Measurements from ENCODE around the gene CDC37. TPM values are rescaled to one million over a fixed set of nuclear protein-coding genes. Genes with fewer than 3 reads are reported as not detected.

The CDC37 gene
- total RNA-seq, 2 donors from 2014 or later: 128 to 286 TPM

- no peaks in the 10 kb centered on the region for H3K9me3 ChIP-seq
- H3K27ac ChIP-seq: no peak overlapping the region
- no peaks in the 10 kb centered on the region for H3K4me1 ChIP-seq
- TF ChIP-seq CTCF (IDR thresholded peaks at IDR 0.05): no peak
- H3K36me3 ChIP-seq: peaks cover 16% of the 10 kb centered on the region
- H3K9ac ChIP-seq (ENCODE audit: low read depth in 2 of 2, low read length in 2 of 2): no peak overlapping the region
- intact Hi-C loops (cut with DNase I): no loop called here
- no peak for DNase-seq
- no peak overlapping the region for H3K4me3 ChIP-seq
- no peaks in the 10 kb centered on the region for H3K27me3 ChIP-seq
Measured at GRCh38 chr19:10395436-10395835, 7.9 kb downstream of the CDC37 start.

GRCh38 chr19:10395003-10395402 lies 8.3 kb downstream of the CDC37 start:
- no peak overlapping the region for H3K27ac ChIP-seq
- H3K36me3 ChIP-seq: peaks cover 16% of the 10 kb centered on the region
- H3K9me3 ChIP-seq: no peaks in the 10 kb centered on the region
- no peak overlapping the region for H3K4me3 ChIP-seq
- TF ChIP-seq CTCF (IDR thresholded peaks at IDR 0.05): no peak
- H3K4me1 ChIP-seq: no peaks in the 10 kb centered on the region
- intact Hi-C loops (cut with DNase I): no loop called here
- DNase-seq: no peak
- H3K27me3 ChIP-seq: no peaks in the 10 kb centered on the region
- H3K9ac ChIP-seq (ENCODE audit: low read depth in 2 of 2, low read length in 2 of 2): no peak overlapping the region

GRCh38 chr19:10393137-10393536 lies 10.2 kb downstream of the CDC37 start:
- no peak for TF ChIP-seq CTCF (IDR thresholded peaks at IDR 0.05)
- no peak overlapping the region for H3K9ac ChIP-seq (ENCODE audit: low read depth in 2 of 2, low read length in 2 of 2)
- H3K27me3 ChIP-seq: no peaks in the 10 kb centered on the region
- intact Hi-C loops (cut with DNase I): no loop called here
- H3K9me3 ChIP-seq: no peaks in the 10 kb centered on the region
- no peak overlapping the region for H3K27ac ChIP-seq
- no peak overlapping the region for H3K4me3 ChIP-seq
- no peaks in the 10 kb centered on the region for H3K4me1 ChIP-seq
- no peak for DNase-seq
- H3K36me3 ChIP-seq: peaks cover 16% of the 10 kb centered on the region

GRCh38 chr19:10392120-10392519 lies 11.2 kb downstream of the CDC37 start:
- intact Hi-C loops (cut with DNase I): no loop called here

GRCh38 chr19:10390652-10391286 lies 12.6 kb downstream of the CDC37 start:
- no peak overlapping the region for H3K9ac ChIP-seq (ENCODE audit: low read depth in 2 of 2, low read length in 2 of 2)
- no peaks in the 10 kb centered on the region for H3K9me3 ChIP-seq
- no peaks in the 10 kb centered on the region for H3K4me1 ChIP-seq
- TF ChIP-seq CTCF (IDR thresholded peaks at IDR 0.05): peak; percentile 67
- H3K27ac ChIP-seq: no peak overlapping the region
- intact Hi-C loops (cut with DNase I): loop anchor here (1.0 kb wide), 1 partner anchor 121 kb away; no protein-coding TSS in a partner anchor
- H3K4me3 ChIP-seq: no peak overlapping the region
- no peaks in the 10 kb centered on the region for H3K27me3 ChIP-seq
- peak; percentile 80 for DNase-seq
- peaks cover 16% of the 10 kb centered on the region for H3K36me3 ChIP-seq

More at GRCh38 chr19:10392120-10392519, 11.2 kb downstream of the CDC37 start:
- H3K4me1 ChIP-seq: no peaks in the 10 kb centered on the region
- H3K27me3 ChIP-seq: no peaks in the 10 kb centered on the region
- peaks cover 16% of the 10 kb centered on the region for H3K36me3 ChIP-seq
- no peak for DNase-seq
- H3K4me3 ChIP-seq: no peak overlapping the region
- H3K27ac ChIP-seq: no peak overlapping the region
- no peak overlapping the region for H3K9ac ChIP-seq (ENCODE audit: low read depth in 2 of 2, low read length in 2 of 2)
- H3K9me3 ChIP-seq: no peaks in the 10 kb centered on the region
- no peak for TF ChIP-seq CTCF (IDR thresholded peaks at IDR 0.05)
